Measurements from ENCODE around the gene MBNL1.

- no peak for TF ChIP-seq POLR2A (IDR thresholded peaks at IDR 0.05; ENCODE audit: low read depth, low read length)
- no peak for TF ChIP-seq FOS (IDR thresholded peaks at IDR 0.05; ENCODE audit: low read depth, low read length)
- no peak for TF ChIP-seq BHLHE40 (IDR thresholded peaks at IDR 0.05; ENCODE audit: low read depth, low read length)
Measured at GRCh38 chr3:152346740-152347139, 78.0 kb downstream of the MBNL1 start.
